ENCODE results near the gene SLC35A4. TPM values are rescaled to one million over a fixed set of nuclear protein-coding genes. Genes with fewer than 3 reads are reported as not detected.

SLC35A4 gene
- total and polyA plus RNA-seq, 2 of the 13 experiments (the other 11 are each of a cell fraction or from before 2014, with no cell fraction given), result 0.71 to 4.0 TPM

GRCh38 chr5:140607031-140607430 is 42.4 kb downstream of the SLC35A4 start (continued):
- no peak for TF ChIP-seq MNT (IDR thresholded peaks at IDR 0.05)
- TF ChIP-seq KMT2A (CRISPR knock-in tag; IDR thresholded peaks at IDR 0.05), result no peak
- peak; percentile 26; the same call in 1 of the 2 replicates for TF ChIP-seq SOX13 (IDR thresholded peaks at IDR 0.05)
- TF ChIP-seq SOX13 (CRISPR knock-in tag; conservative IDR thresholded peaks at IDR 0.05 in 1 of 2, IDR thresholded peaks at IDR 0.05 in 1 of 2), result peak in 1 of 2 experiments; percentile 86; a peak in 2 of 4 replicates
- TF ChIP-seq ZNF83 (CRISPR knock-in tag; IDR thresholded peaks at IDR 0.05; ENCODE audit: borderline replicate concordance), result no peak
- no peak for TF ChIP-seq REST (IDR thresholded peaks at IDR 0.05; ENCODE audit: borderline replicate concordance in 1 of 2, low read depth in 1 of 2, low read length in 2 of 2)
- TF ChIP-seq ZNF101 (CRISPR knock-in tag; IDR thresholded peaks at IDR 0.05; ENCODE audit: borderline replicate concordance, low read depth), result no peak
- TF ChIP-seq IRF2 (CRISPR knock-in tag; IDR thresholded peaks at IDR 0.05), result peak; percentile 69; the same call in 1 of the 2 replicates
- no peak for TF ChIP-seq LBX2 (CRISPR knock-in tag; IDR thresholded peaks at IDR 0.05; ENCODE audit: borderline replicate concordance)
- no peak for TF ChIP-seq SMYD3 (CRISPR knock-in tag; IDR thresholded peaks at IDR 0.05)
- no peak for TF ChIP-seq SMARCC2 (IDR thresholded peaks at IDR 0.05)
- TF ChIP-seq ZNF761 (CRISPR knock-in tag; conservative IDR thresholded peaks at IDR 0.05), result no peak
- no peak for TF ChIP-seq CBX1 (IDR thresholded peaks at IDR 0.05; ENCODE audit: low read depth)
- TF ChIP-seq ZBTB49 (CRISPR knock-in tag; IDR thresholded peaks at IDR 0.05; ENCODE audit: borderline replicate concordance), result no peak
- no peak for TF ChIP-seq ZNF747 (CRISPR knock-in tag; IDR thresholded peaks at IDR 0.05; ENCODE audit: borderline replicate concordance)
- TF ChIP-seq KLF9 (CRISPR knock-in tag; IDR thresholded peaks at IDR 0.05; ENCODE audit: low read depth), result no peak
- no peak for TF ChIP-seq E2F5 (CRISPR knock-in tag; conservative IDR thresholded peaks at IDR 0.05)
- TF ChIP-seq SETDB1 (CRISPR knock-in tag; IDR thresholded peaks at IDR 0.05; ENCODE audit: borderline replicate concordance), result no peak
- no peak for TF ChIP-seq ZNF710 (CRISPR knock-in tag; IDR thresholded peaks at IDR 0.05; ENCODE audit: borderline replicate concordance)

Data from HepG2 (cell line).